ENCODE data around the gene AUTS2.

DNA sequence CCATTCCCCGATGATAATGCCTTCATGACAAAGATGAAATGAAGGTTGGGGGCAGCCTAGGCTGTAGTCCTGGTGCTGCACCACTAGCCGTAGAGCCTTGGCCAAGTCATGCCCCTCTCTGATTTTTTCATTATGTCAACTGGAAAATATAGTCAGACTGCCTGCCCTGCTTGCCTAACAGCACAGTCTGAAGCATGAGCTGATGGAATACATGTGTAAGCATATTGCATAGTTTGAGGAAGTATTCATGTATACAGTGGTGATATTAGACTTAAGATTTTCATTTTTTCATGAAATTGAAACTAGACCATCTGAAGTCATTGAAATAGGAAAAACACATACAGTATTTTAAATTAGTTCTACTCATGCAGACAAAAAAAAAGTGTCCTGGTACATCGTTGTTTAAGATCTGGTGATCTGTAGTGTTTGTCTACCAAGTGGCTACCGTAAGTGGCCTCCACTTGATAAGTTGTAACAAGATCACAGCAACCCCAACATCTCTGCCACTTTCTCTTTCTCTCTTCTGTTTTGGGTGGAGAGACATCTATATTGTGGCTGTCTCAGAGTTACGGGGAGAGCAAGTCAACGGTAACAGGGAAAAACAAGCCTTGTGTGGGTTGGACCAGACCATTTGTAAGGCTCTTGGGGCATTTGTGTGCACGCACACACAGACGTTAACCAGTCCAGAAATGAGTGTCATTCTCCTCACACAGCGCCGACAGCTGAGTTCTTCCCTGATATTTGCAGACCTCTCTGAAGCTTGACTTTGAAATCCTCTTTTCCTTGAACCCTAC lies 817.1 kb downstream of the AUTS2 start:
- TF ChIP-seq CTCF (IDR thresholded peaks at IDR 0.05; ENCODE audit: insufficient read depth, low read length, poor library complexity, severe bottlenecking) (no peak), EZH2phosphoT487 (conservative IDR thresholded peaks at IDR 0.05; ENCODE audit: low read length) (no peak)

All from SU-DHL-6 (cell line).